ENCODE results near the gene ADARB2.

GRCh38 chr10:1461016-1461415 is 276.3 kb downstream of the ADARB2 start:
- TF ChIP-seq CTCF (IDR thresholded peaks at IDR 0.05) = no peak
- no peak for TF ChIP-seq EP300 (IDR thresholded peaks at IDR 0.05)
- TF ChIP-seq POLR2A (IDR thresholded peaks at IDR 0.05) = no peak
